ENCODE data around the gene FAM83F.
A peak's percentile ranks its signal among the peaks of the same experiment; 100 is the strongest.
"Not testable (repeated sequence)": the region's sequence is repeated elsewhere in the genome, so short reads cannot be mapped to it uniquely, and the experiment has no call there.

The FAM83F gene

DNA sequence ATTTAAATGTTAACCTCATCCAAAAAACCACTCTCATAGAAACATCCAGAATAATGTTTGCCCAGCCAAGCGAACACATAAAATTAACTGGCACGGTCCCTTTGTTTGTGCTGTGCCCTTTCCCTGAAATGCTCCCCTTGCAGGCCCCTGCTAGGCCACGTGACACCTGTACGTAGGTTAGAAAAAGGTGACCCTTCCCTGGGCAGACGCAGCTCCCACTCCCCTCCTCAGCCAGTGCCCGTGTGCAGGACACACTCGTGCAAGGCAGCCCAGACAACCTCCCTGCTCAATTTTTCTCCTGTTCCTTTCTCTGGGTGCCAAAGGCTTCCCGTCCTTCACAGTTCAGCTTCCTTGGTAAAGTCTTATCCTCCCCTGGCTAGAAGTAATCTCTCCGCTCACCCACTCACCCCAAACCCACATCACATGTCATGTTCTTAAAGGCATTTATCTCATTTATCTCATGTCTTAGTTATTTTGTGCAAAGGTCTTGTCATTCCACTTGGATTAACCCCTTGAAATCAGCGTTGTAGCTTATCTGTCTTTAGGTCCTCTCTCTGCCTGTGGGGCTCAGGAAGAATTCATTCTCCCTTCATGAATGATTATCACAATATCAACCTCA, 20.7 kb downstream of the FAM83F start:
- no peak for DNase-seq (ENCODE audit: low read depth)

- DNase-seq (ENCODE audit: low read depth) = no peak
Measured at GRCh38 chr22:40018051-40018450, 23.3 kb downstream of the FAM83F start.

GRCh38 chr22:40019100-40019499, 24.3 kb downstream of the FAM83F start:
- no peak for DNase-seq (ENCODE audit: low read depth)

DNA sequence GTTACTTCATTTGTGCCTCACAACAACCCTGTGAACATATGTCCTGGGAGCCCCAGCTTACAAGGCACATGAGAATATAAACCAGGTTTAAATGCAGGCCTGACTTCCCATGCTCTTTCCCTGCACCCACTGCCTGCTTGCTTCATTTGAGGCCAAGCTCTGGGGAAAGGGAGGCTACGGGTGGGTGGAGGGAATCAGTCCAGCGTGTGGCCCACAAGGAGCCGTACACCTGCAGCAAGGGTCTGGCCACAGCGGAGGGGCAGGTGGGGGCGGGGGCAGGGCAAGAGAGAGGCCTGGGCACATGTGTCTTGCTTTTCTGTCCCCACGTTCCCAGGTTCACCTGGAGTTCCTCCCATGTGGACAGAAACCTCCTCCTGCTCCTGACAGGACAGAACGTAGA, 26.2 kb downstream of the FAM83F start:
- no peak for DNase-seq (ENCODE audit: low read depth)

- DNase-seq (ENCODE audit: low read depth) = no peak
Measured at GRCh38 chr22:40021401-40022000, 26.7 kb downstream of the FAM83F start.

GRCh38 chr22:40022536-40023240, 27.9 kb downstream of the FAM83F start:
- DNase-seq (ENCODE audit: low read depth) = no peak

GRCh38 chr22:40023341-40023841, 28.6 kb downstream of the FAM83F start:
- DNase-seq (ENCODE audit: low read depth) = no peak

DNA sequence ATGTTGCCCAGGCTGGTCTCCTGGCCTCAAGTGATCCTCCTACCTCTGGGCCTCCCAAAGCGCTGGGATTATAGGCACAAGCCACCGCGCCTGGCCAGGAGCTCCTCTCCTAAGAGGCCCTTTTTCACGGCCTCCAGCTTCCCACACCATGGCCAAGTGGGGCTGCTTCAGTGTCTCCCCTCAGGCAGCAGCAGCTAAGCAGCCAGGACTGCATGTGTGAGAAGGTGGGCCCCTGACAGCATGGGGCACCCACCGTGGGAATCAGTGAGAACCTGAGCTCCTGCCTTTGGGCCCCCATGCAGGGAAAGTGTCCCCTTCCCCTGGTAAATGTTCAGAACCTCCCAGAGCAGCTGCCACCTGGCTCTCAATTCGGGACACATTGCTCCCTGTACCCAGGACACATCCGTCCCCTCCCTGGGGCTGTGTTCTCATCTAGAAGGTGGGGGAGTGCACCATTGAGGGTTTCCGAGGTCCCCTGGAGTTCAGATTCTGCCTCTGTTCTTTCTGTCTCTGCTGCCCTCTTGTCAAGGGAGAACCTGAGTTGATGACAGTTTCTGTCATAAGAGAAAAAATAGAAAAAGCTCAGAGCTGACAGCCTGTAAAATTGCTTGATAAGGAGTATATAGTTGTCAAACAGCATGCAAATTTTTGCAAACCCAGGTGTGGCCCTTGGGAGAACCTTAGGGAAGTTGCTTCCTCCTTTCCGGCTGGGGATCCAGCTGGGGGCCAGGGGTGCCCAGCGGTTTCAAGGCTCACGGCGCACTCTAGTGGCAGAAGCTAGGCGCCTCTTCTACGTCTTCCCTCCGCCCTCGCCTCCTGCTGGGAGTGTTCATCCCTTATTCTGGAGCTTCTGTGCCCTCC, 29.7 kb downstream of the FAM83F start:
- peak; percentile 21 for DNase-seq (ENCODE audit: low read depth)

GRCh38 chr22:40025062-40025379, 30.3 kb downstream of the FAM83F start:
- DNase-seq (ENCODE audit: low read depth) = not testable (repeated sequence)

GRCh38 chr22:40025856-40026255, 31.1 kb downstream of the FAM83F start:
- DNase-seq (ENCODE audit: low read depth) = no peak

- DNase-seq (ENCODE audit: low read depth) = no peak
Measured at GRCh38 chr22:40026641-40027040, 31.9 kb downstream of the FAM83F start.

DNA sequence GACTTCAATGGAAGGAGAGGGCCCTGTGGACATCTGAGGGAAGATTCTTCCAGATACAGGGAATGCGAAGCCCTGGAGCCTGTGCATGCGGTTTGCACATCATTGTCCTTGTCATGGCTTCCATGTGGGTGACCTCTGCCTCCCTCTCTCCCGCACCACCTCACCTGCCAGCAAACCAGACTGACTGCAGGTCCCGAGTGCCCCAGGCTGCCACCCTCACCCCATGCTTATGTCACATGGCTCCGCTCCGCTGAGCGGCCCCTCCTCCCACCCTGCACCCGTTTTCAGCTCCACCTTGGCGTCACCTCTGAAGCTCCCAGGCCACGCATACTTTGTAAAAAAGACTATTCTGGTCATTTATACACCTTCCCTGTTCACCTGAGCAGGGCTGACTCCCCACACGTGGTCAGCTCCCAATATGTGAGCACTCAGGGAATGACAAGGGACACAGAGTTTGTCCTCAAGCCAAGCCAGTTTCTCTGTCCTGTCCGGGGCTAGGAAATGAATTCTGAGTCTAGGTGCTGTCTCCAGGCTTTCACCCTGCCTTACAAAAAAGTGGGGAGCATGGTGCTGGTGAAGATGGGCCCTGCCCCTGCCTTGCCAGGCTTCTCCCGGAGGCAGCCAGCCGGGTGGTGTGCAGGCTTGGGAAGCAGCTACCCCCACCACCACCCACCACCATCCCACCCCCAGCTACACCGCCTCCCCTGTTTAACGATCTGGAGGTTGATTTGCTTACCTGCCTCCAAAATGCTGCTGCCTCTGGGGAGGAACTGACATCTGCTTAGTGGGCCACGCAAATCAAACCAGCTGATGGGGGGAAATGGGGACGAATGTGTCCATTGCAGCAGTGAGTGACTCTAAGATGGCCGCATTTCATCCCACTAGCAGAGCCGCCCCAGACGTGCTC, 32.7 kb downstream of the FAM83F start:
- no peak for DNase-seq (ENCODE audit: low read depth)

DNA sequence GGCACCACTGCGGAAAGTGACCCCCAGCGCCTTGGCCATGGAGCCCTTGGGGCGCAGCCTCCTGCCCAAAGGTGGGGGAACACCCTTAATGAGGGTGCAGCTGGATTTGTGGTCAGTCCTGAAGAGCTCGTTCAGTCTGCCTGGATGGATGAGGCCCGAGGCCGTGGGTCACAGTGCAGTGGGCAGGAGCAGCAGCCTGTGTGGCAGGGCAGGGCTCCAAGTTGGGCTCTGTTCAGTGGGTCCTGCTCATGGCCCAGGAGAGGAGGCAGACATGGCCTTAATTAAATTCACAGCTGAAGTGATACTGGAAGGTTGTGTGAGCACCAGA, 33.3 kb downstream of the FAM83F start:
- no peak for DNase-seq (ENCODE audit: low read depth)

DNA sequence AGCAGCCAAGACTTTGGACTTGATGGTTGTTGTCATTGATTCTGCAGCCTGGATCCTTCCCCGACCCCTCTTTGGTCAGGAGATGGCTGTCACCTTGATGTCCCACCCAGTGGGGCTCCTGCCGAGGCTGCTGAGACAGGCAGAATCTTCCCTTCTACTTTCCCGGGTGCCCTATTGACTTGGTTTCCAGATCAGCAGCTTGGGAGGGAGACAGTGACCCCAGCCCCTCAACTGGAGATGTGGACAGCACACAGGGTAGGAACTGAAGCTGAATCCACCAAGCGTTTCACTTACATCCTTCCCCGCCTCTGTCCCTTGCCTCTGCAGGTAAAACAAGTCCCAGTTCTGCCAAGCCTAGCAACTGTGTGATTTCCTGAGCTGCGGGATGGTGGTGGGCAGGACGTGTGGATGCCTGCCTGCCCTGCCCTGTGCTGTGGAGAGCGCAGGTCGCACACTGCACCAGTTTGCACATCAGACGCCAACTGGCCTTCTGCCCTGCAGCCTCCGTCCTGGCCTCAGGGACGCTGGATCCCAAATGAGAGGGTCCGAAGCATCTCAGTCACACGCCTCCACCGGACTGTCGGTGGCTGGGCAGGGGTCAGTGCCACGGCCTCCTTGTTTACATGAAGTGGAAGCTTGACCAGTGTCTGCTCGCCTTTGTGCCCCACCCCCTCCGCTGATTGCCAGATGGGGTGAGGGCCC, 34.6 kb downstream of the FAM83F start:
- DNase-seq (ENCODE audit: low read depth) = no peak

DNA sequence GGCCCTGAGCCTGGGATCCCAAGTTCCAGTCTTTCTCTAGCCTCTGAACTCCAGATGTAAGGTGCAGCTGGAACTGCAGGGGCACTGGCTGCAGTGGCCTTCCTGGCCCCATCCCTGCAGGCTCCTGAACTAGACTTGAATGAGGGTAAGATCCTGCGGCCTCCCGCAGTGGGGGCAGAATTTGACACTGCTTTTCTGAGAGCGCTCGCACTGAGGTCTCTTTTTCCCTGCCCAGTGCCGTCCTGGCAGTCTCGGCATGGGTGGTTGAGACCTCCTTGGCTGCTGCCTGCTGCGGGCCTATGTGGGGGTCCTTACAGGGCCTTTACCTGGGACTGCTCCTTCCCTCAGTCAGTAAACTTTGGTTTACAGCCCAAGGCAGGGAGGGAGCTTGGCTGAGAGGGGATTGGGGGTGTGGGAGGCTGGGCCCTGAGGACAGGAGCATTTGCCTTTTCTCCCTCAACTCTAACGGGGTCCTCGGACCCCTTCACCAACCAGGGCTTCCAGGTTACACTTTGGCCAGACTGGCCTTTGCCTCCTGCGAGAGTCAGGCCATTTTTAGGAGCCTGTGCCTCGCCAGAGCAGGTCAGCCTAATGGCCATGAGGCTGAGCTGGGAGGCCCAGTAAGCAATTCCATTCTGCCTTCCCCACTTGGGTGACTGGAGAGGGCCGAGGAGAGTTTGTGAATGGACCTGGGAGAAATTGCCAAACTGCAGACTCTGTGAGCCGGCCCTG, 35.4 kb downstream of the FAM83F start:
- DNase-seq (ENCODE audit: low read depth) = no peak

DNA sequence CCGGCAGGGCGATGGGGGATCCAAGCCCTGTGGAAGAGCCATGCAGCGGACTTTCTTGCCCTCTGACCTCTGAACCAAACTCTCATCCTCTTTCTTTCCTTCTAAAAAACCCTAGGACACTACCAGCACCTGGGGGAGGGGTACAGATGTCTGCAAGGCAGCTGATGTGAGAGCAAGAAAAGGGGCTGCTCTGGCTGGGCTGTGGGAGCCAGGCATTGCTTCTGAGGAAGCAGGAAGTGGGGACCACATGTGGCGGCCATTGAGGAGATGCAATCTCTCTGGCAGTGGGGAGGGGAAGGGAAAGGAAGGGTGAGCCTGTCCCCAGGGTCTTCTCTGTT, 36.0 kb downstream of the FAM83F start:
- no peak for DNase-seq (ENCODE audit: low read depth)

- no peak for DNase-seq (ENCODE audit: low read depth)
Measured at GRCh38 chr22:40031766-40032470, 37.2 kb downstream of the FAM83F start.

- DNase-seq (ENCODE audit: low read depth) = no peak
Measured at GRCh38 chr22:40033586-40034380, 39.0 kb downstream of the FAM83F start.

- no peak for DNase-seq (ENCODE audit: low read depth)
Measured at GRCh38 chr22:40035351-40035750, 40.6 kb downstream of the FAM83F start.
